PFSK-1 (cell line): Measurements from ENCODE around the gene SLX1A.

Experiments
- FOXP2 ChIP-seq: optimal IDR thresholded peaks from 2 replicates; pipeline ENCODE3; 2011; ENCODE audit warnings: borderline replicate concordance, control low read depth, inconsistent platforms; ENCODE audit not compliant: insufficient read depth; ENCODE audit errors: extremely low read length, extremely low read depth
- POLR2AphosphoS5 ChIP-seq: IDR thresholded peaks from 2 replicates; pipeline ENCODE4 v1.6.1; 2012; ENCODE audit warnings: low read depth, mild to moderate bottlenecking, control low read depth, low read length, moderate library complexity
- SIN3A ChIP-seq: IDR thresholded peaks from 2 replicates; pipeline ENCODE4 v1.6.1; 2012; ENCODE audit warnings: mild to moderate bottlenecking, low read length, moderate library complexity, borderline replicate concordance; ENCODE audit not compliant: insufficient read depth
- TAF1 ChIP-seq: IDR thresholded peaks from 2 replicates; pipeline ENCODE4 v1.6.1; 2012; ENCODE audit warnings: low read length, control low read depth, borderline replicate concordance; ENCODE audit not compliant: insufficient read depth
- TF ChIP-seq, protein P1 (sequence below), 2 experiments: IDR thresholded peaks; 2 replicates each; pipeline versions ENCODE4 v1.6.1 to v1.8.0; 2011 to 2012; ENCODE audit warnings: low read depth in 2 of 2, low read length in 2 of 2, control low read depth in 1 of 2, inconsistent platforms in 1 of 2, mild to moderate bottlenecking in 1 of 2, moderate library complexity in 1 of 2; ENCODE audit not compliant: insufficient read depth in 1 of 2

DNA sequence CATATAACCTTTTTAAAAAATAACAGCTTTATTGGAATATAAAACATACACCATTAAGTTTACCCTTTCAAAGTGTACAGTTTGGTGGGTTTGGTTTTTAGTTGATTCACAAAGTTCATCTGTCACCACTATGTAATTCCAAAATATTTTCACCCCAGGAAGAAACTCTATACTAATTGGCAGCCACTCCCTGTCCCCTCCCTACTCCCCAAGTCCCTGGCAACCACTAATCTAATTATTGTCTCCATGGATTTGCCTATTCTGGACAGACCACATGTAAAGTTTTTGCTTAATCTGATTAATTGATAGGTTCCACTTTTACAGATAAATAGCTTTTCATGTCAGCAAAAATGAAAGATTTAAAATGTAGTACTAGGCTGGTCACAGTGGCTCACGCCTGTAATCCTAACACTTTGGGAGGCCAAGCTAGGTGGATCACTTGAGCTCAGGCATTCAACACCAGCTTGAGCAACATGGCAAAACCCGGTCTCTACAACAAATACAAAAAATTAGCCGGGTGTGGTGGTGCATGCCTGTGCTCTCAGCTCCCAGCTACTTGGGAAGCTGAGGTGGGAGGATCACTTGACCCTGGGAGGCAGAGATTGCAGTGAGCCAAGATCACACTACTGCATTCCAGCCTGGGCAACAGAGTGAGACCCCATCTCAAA, 45.7 kb upstream of the SLX1A start:
- no peak for TF ChIP-seq POLR2AphosphoS5
- TF ChIP-seq, protein P1, sequence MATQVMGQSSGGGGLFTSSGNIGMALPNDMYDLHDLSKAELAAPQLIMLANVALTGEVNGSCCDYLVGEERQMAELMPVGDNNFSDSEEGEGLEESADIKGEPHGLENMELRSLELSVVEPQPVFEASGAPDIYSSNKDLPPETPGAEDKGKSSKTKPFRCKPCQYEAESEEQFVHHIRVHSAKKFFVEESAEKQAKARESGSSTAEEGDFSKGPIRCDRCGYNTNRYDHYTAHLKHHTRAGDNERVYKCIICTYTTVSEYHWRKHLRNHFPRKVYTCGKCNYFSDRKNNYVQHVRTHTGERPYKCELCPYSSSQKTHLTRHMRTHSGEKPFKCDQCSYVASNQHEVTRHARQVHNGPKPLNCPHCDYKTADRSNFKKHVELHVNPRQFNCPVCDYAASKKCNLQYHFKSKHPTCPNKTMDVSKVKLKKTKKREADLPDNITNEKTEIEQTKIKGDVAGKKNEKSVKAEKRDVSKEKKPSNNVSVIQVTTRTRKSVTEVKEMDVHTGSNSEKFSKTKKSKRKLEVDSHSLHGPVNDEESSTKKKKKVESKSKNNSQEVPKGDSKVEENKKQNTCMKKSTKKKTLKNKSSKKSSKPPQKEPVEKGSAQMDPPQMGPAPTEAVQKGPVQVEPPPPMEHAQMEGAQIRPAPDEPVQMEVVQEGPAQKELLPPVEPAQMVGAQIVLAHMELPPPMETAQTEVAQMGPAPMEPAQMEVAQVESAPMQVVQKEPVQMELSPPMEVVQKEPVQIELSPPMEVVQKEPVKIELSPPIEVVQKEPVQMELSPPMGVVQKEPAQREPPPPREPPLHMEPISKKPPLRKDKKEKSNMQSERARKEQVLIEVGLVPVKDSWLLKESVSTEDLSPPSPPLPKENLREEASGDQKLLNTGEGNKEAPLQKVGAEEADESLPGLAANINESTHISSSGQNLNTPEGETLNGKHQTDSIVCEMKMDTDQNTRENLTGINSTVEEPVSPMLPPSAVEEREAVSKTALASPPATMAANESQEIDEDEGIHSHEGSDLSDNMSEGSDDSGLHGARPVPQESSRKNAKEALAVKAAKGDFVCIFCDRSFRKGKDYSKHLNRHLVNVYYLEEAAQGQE (IDR thresholded peaks at IDR 0.05; ENCODE audit: insufficient read depth in 1 of 2, low read depth in 2 of 2, low read length in 2 of 2), result no peak
- TF ChIP-seq TAF1, result no peak
- TF ChIP-seq SIN3A, result no peak
- no peak for TF ChIP-seq FOXP2
